ENCODE measurements around the gene APIP. TPM values are rescaled to one million over a fixed set of nuclear protein-coding genes. Genes with fewer than 3 reads are reported as not detected.

The APIP gene
- total RNA-seq, 4 donors from 2014 or later = 28.8 to 54.9 (median 33.6) TPM

DNA sequence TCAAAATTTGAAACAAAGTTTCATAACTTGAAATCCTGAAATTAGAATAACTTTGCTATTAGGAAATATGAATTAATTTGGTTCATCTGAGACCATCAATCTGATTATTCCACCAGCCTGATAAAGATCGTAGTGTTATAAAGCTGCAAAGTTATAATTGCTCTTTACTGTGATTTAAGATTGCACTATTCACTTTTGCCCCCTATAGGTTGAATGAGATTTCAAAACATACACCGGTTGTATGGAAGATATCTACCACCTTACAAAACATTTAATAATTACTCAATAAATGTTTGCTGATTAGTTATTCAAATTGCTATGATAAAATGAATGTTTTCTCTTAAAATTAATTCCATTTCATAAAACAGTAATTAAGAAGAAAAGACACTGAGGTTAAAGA lies 26.1 kb downstream of the APIP start:
- ATAC-seq = no peak
- Histone ChIP-seq H3K36me3 (peaks cover 0 to 32% of the 10 kb centered on the region in 2 donors), H3K4me1 (no peaks in the 10 kb centered on the region), H3K27ac (no peak overlapping the region), H3K27me3 (no peaks in the 10 kb centered on the region), H3K4me3 (no peak overlapping the region), H3K9me3 (no peaks in the 10 kb centered on the region)
- TF ChIP-seq EP300 (IDR thresholded peaks at IDR 0.05) (no peak), POLR2AphosphoS5 (IDR thresholded peaks at IDR 0.05) (no peak), POLR2A (IDR thresholded peaks at IDR 0.05) (no peak)
- TF ChIP-seq, protein P1, sequence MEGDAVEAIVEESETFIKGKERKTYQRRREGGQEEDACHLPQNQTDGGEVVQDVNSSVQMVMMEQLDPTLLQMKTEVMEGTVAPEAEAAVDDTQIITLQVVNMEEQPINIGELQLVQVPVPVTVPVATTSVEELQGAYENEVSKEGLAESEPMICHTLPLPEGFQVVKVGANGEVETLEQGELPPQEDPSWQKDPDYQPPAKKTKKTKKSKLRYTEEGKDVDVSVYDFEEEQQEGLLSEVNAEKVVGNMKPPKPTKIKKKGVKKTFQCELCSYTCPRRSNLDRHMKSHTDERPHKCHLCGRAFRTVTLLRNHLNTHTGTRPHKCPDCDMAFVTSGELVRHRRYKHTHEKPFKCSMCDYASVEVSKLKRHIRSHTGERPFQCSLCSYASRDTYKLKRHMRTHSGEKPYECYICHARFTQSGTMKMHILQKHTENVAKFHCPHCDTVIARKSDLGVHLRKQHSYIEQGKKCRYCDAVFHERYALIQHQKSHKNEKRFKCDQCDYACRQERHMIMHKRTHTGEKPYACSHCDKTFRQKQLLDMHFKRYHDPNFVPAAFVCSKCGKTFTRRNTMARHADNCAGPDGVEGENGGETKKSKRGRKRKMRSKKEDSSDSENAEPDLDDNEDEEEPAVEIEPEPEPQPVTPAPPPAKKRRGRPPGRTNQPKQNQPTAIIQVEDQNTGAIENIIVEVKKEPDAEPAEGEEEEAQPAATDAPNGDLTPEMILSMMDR (IDR thresholded peaks at IDR 0.05) = no peak
- 71 to 73% methylated on average over 2 of the region's 2 CpGs for WGBS, 2 donors (ENCODE audit: low coverage in 1 of 2)

- Histone ChIP-seq H3K27ac (no peak overlapping the region), H3K4me1 (no peaks in the 10 kb centered on the region), H3K9me3 (no peaks in the 10 kb centered on the region), H3K27me3 (no peaks in the 10 kb centered on the region), H3K36me3 (peaks cover 0 to 48% of the 10 kb centered on the region in 2 donors), H3K4me3 (no peak overlapping the region)
- WGBS, 2 donors (ENCODE audit: low coverage in 1 of 2) = 78 to 92% methylated on average over 1 of the region's 1 CpG
- TF ChIP-seq POLR2A (IDR thresholded peaks at IDR 0.05) (no peak), EP300 (IDR thresholded peaks at IDR 0.05) (no peak), POLR2AphosphoS5 (IDR thresholded peaks at IDR 0.05) (no peak)
- TF ChIP-seq, protein P1 (IDR thresholded peaks at IDR 0.05) = no peak
- ATAC-seq = no peak
Observed at GRCh38 chr11:34887260-34887659, 28.9 kb downstream of the APIP start.

- H3K27ac ChIP-seq = no peak overlapping the region
- H3K4me3 ChIP-seq = no peak overlapping the region
- H3K36me3 ChIP-seq = peaks cover 0 to 50% of the 10 kb centered on the region in 2 donors
- 98 to 100% methylated on average over 2 of the region's 2 CpGs for WGBS, 2 donors (ENCODE audit: low coverage in 1 of 2)
- no peaks in the 10 kb centered on the region for H3K9me3 ChIP-seq
- no peak for TF ChIP-seq POLR2AphosphoS5 (IDR thresholded peaks at IDR 0.05)
- TF ChIP-seq POLR2A (IDR thresholded peaks at IDR 0.05) = no peak
- no peak for TF ChIP-seq EP300 (IDR thresholded peaks at IDR 0.05)
- TF ChIP-seq, protein P1 (IDR thresholded peaks at IDR 0.05) = no peak
- no peaks in the 10 kb centered on the region for H3K4me1 ChIP-seq
- no peaks in the 10 kb centered on the region for H3K27me3 ChIP-seq
- no peak for ATAC-seq
Observed at GRCh38 chr11:34886609-34887008, 29.6 kb downstream of the APIP start.

- TF ChIP-seq POLR2A (IDR thresholded peaks at IDR 0.05) (no peak), POLR2AphosphoS5 (IDR thresholded peaks at IDR 0.05) (no peak), EP300 (IDR thresholded peaks at IDR 0.05) (no peak)
- TF ChIP-seq, protein P1 (IDR thresholded peaks at IDR 0.05) = no peak
- no peaks in the 10 kb centered on the region for H3K27me3 ChIP-seq
- no peaks in the 10 kb centered on the region for H3K4me1 ChIP-seq
- H3K36me3 ChIP-seq = peaks cover 0 to 53% of the 10 kb centered on the region in 2 donors
- no peak for ATAC-seq
- H3K4me3 ChIP-seq = no peak overlapping the region
- H3K27ac ChIP-seq = no peak overlapping the region
- H3K9me3 ChIP-seq = no peaks in the 10 kb centered on the region
- WGBS, 2 donors (ENCODE audit: low coverage in 1 of 2) = 98 to 100% methylated on average over 3 of the region's 3 CpGs
Observed at GRCh38 chr11:34881900-34882299, 34.3 kb downstream of the APIP start.

- 71 to 75% methylated on average over 1 to 3 of the region's 3 CpGs for WGBS, 2 donors (ENCODE audit: low coverage in 1 of 2)
Observed at GRCh38 chr11:34877375-34877975, 38.7 kb downstream of the APIP start.

More at GRCh38 chr11:34877375-34877975, 38.7 kb downstream of the APIP start:
- no peak overlapping the region for H3K27ac ChIP-seq
- TF ChIP-seq EP300 (IDR thresholded peaks at IDR 0.05) (no peak), POLR2A (IDR thresholded peaks at IDR 0.05) (no peak), POLR2AphosphoS5 (IDR thresholded peaks at IDR 0.05) (no peak)
- TF ChIP-seq, protein P1 (IDR thresholded peaks at IDR 0.05) = no peak
- H3K27me3 ChIP-seq = no peaks in the 10 kb centered on the region
- ATAC-seq = no peak
- H3K4me3 ChIP-seq = no peak overlapping the region
- H3K4me1 ChIP-seq = no peaks in the 10 kb centered on the region
- H3K36me3 ChIP-seq = peaks cover 0 to 34% of the 10 kb centered on the region in 2 donors
- no peaks in the 10 kb centered on the region for H3K9me3 ChIP-seq
